Activated gamma-delta T cell (primary cell): Measurements from ENCODE around the gene TMEM212.

Source experiments
- DNase-seq: peaks from one replicate; lab custom pipeline; 2025; lab: John Stamatoyannopoulos, UW

TMEM212 gene

DNA sequence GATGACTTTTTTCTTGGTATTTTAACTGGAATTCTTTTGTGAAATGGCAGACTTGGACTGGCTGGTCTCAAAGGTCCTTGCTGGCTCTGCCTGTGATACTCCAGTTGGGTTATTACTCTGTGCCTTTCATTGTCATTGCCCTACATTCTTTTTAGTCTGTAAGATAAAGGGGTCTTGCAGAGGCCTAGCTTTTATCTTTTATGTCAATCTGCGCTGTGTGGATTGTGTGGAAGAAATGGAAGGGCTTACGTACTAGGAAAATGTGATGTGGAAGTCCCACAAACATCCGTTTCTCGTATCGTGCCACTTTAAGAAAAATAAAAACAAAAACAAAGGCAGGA lies 8.7 kb upstream of the TMEM212 start:
- DNase-seq, result no peak

DNA sequence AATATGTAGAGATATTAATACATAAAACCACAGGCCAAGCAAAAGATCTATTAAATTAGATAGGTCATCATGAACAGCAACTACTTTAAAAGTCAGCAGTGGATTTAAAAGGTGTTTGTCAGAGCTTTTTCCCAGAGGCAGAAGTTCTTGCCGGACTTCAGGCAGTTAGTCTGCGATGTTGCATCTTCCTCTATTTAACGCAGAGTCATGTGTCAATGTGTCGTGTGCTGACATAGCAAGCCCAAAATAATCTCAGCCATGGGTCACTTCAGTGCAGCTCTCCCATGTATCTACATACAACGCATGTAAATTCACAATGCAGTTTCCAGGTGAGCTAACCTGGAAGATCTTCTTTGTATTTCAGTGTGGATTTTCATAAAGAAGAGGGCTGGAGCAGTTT lies 8.0 kb upstream of the TMEM212 start:
- DNase-seq, result no peak

GRCh38 chr3:171835613-171836012 lies 7.5 kb upstream of the TMEM212 start:
- DNase-seq, result no peak

GRCh38 chr3:171836855-171837254 lies 6.3 kb upstream of the TMEM212 start:
- no peak for DNase-seq

DNA sequence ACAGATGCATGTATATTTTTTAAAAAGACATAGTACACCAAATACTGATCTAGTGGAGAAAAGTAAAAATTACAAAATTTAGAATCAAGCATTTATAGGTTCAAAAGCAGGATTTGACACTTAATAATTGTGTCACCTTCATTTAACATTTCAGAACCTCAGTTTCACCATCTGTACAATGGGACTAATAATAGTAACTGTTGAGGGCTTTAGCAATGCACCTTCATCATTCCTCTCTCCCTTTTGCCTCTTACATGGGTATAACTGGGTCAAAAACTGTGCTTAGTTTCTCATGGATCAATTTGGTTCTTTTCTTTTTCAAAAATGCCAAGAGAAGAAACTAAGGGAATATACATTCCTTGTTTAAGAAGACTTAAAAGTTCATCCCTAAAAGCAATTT lies 5.5 kb upstream of the TMEM212 start:
- no peak for DNase-seq

GRCh38 chr3:171838218-171838720 lies 4.9 kb upstream of the TMEM212 start:
- no peak for DNase-seq

GRCh38 chr3:171839270-171839669 lies 3.9 kb upstream of the TMEM212 start:
- DNase-seq, result no peak

- DNase-seq, result no peak
Observed at GRCh38 chr3:171840445-171840810, 2.7 kb upstream of the TMEM212 start.

DNA sequence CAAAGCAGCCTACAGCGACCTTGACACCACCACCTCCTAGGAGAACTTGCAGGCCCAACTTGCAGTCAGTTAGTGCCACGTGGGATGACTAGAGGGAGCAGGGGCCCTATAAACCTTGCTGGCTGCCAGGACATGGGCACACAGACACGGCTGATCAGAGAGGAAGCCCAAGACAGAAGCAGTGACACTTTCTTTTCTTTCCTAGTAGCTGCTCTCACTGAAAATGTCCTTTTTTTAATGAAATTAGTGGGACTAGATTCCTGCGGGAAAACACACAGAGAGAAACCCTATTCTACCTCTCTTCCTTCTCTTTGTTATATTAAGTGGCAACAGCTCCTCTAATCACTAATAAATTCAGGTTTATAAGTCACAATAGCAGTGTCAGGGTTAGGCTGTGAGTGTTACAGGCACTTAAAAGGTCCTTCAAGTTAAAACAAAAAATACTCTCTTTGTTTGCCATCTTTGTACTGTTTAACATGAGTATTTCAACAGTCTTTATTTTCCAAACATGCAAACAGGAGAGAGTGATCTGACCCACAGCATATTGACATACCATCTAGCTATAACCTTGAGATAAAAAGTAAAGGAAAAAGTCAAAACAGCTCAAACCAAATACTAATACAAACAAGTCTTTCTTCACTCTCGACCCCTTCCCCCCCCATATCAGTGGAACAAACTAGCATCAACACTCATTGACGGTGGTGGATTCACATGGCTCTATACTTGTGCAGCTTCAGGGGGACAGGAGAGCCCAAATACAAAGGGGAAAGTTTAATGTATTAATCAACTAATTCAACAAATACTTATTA lies 2.1 kb upstream of the TMEM212 start:
- DNase-seq, result no peak

DNA sequence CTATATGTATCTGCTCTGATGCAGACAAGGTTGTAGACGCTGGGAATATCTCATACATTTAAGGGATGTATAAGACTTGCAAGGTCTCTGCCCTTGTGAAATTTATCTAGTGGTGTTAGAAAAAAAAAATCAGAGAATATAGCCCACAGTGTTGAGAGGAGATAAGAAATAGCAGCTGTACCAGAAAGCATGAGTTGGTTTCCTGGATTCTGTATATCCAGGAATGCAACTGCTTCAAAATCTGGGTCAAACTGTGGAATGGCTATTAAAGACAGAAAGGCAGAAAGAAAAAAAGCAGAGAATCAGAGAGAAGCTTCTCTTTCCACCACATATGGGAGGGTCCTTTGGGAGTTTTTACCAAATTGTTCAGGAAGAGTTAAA lies 1.5 kb upstream of the TMEM212 start:
- no peak for DNase-seq

- no peak for DNase-seq
Observed at GRCh38 chr3:171844873-171845272, 1.7 kb downstream of the TMEM212 start.

DNA sequence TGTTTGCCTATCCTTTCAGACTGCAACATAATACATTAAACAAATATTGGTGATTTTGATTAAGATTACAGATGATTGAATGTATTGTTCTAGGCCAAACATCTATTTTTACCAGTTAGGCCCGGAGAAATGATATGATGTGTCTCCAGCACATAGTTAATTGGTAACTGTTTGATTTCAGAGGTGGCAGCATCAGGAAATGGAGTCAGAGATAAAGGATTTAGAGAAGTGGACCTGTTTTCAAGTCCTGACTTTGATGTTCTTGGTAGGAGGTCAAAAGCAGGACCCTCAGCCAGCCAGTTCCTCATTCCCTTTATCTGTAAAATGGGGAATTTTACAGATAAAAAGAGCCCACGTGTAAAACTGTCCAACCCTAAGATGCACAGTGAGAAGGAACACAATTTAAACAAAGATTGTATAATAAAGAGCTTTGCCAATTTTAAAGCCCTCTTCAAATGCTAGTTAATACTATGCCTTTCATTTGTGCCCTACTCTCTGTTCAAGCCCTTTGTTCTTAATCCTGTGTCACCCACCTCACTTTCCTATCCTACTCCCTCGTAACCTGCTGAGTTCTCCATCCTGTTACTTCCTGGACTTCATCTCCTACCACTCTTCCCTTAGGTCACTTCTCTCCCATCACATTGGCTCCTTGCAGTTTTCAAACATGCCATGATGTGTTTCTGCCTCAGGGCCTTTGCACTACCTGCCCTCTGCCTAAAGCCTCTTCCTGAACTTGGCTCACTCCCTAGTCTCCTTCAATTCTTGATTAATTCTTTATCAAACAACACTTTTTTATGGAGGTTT lies 2.5 kb downstream of the TMEM212 start:
- no peak for DNase-seq

- DNase-seq, result no peak
Observed at GRCh38 chr3:171846597-171846996, 3.4 kb downstream of the TMEM212 start.

DNA sequence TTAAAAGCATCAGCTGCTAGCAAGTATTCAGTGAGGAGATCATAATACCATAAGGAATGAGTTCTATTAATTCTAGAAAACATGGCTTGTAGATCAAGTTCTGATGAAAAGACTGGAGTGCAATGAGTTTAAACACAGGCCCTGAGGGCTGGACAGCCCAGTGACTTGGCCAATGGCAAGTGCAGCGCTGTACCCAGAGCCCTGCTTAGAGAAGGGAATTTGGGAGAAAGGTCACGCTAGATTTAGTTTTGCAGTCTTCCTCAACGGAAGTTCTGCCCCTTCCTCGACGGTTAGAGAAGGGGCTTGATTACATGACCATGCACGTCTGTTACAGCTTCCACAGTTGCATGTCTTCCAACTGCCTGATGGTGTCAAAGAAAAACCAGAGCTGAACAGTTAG lies 4.0 kb downstream of the TMEM212 start:
- DNase-seq, result no peak

- no peak for DNase-seq
Observed at GRCh38 chr3:171847595-171848259, 4.6 kb downstream of the TMEM212 start.

DNA sequence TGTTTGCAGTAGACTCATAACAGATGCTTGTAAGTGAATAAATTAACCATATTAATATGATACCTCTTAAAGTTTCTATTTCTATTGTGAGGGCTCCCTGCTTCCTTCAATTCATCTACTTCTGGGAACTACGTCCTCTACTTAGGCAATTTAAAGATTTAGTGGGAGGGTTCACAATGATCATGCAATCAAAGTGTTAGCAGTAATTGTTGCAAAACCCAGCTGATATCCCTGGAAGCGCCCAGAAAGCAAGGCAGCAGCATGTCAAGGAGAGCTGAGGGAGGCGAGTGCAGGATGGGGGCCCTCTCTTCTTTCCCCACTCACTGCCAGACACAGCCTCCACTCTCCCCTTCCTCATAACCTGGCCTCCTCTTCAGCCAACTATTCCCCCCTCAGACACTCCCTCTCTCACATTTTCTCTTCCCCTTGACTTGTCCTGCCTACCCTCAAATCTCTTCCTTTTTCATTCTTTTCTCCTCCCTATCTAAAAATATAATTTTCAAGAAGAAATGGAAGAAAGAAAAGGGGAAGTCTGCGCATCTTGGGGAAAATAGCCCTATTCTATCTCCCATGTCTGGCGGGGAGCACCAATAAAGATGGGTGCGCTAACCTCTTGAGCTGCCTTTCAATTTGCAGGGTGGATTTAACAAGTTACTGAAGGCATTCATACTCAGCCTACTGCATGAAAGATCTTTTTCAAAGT lies 6.6 kb downstream of the TMEM212 start:
- DNase-seq, result no peak

- no peak for DNase-seq
Observed at GRCh38 chr3:171850320-171850959, 7.3 kb downstream of the TMEM212 start.

DNA sequence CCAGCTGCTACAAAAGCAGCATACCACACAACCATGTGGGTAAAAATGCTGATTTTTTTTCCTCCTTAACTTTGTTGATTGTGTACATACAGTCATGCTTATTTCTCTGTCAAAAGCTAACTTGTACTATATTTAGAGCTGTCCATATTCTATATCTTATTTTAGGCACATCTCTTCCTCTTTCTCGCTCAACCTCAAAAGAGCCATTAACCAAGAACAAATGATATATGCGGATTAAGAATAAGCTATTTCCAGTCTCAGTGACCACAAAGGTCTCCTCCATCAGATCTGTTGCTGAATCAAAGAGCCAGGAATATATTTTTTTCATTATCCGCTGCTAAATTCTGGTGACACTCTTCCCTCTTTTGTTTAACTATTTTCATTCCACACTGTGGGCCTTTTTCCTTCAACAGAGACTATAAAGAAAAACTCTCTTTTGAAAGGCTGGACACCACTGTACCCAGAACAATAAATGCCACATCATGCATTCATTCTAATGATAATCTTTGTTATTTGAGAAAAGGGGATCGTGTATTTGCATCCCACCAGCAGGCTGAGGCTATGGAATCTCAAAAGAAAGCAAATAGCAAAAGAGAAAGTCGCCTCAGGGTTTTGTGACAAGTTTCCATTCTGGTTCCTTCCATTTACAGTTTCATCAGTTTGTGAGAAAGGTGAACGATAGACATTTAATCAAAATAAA lies 8.0 kb downstream of the TMEM212 start:
- DNase-seq, result no peak

DNA sequence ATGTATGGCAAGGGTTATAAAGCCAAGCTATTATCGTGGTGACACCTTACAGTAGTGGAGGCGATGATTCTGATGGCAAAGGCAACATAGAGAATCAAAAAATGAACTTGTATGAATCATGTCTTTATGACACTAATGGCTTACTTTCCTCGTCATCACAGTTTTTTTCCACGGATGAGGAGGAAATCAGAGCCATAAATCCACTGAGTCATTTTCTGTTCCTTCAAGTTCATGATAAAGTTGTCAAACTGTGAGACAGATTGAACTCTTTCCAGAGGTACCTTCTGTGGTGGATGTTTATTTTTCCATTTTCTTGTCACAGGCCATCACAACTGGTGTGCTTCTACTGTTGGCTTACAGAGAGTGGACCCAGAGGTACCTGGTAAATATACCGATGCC lies 8.5 kb downstream of the TMEM212 start:
- no peak for DNase-seq

- DNase-seq, result no peak
Observed at GRCh38 chr3:171854649-171855305, 11.6 kb downstream of the TMEM212 start.
